DND-41 (cell line): ENCODE data around the gene HID1.

Source experiments
- EZH2 ChIP-seq: IDR thresholded peaks from 3 replicates; pipeline ENCODE4 v1.6.1; 2012; ENCODE audit warnings: borderline replicate concordance, low read depth, mild to moderate bottlenecking, moderate library complexity, low read length, inconsistent platforms; ENCODE audit not compliant: severe bottlenecking
- TF ChIP-seq, protein P1 (sequence below): IDR thresholded peaks from 2 replicates; pipeline ENCODE4 v1.5.1; 2012; ENCODE audit warnings: borderline replicate concordance, low read length, moderate library complexity, mild to moderate bottlenecking; ENCODE audit not compliant: poor library complexity, severe bottlenecking; ENCODE audit errors: extremely low read depth

DNA sequence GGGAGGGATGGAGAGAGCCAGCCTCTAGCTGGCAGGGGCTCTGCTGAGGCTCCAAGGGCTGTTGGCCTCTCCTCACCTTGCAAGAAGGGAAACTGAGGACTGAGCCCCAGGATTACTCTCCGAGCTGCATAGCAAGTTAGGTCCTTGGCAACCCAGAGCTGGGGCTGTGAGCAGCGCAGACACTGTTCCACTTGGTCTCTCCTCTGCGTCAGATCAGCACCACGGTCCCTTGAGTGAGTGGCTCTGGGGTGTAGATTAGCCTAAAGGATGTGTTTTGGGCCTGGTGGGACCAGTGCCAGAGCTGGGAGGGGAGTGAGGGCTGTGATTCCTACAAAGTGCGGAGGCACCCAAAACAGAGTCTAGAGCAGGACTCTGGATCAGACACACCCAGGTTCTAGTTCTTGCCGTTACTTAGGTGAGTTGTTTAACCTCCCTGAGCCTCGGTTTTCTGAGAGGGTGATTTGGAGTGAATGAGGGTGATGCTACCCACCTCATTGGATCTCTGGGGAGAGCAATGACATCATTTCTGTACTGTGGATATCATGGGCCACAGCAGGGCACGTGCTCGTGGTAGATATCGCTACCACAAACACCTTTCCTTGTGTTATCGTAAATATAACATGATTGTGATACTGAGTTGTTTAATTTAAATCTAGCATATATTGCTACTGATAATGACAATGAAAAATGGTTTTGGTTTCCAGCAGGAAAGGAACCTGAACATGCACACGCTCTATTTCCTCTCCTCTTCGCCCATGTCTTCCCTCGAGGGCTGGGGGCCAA is 71.0 kb downstream of the HID1 start:
- TF ChIP-seq, protein P1, sequence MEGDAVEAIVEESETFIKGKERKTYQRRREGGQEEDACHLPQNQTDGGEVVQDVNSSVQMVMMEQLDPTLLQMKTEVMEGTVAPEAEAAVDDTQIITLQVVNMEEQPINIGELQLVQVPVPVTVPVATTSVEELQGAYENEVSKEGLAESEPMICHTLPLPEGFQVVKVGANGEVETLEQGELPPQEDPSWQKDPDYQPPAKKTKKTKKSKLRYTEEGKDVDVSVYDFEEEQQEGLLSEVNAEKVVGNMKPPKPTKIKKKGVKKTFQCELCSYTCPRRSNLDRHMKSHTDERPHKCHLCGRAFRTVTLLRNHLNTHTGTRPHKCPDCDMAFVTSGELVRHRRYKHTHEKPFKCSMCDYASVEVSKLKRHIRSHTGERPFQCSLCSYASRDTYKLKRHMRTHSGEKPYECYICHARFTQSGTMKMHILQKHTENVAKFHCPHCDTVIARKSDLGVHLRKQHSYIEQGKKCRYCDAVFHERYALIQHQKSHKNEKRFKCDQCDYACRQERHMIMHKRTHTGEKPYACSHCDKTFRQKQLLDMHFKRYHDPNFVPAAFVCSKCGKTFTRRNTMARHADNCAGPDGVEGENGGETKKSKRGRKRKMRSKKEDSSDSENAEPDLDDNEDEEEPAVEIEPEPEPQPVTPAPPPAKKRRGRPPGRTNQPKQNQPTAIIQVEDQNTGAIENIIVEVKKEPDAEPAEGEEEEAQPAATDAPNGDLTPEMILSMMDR = no peak
- no peak for TF ChIP-seq EZH2
